GM12891 (cell line): ENCODE data around the gene TLNRD1.

Experiments
- DNase-seq: peaks from one replicate; pipeline ENCODE4 v3.0.0; 2011; ENCODE audit warnings: low spot score; ENCODE audit not compliant: insufficient read length
- FAIRE-seq: peaks from 2 replicates; lab custom pipeline; 2011; peaks lifted over from hg19 to GRCh38; lab: Jason Lieb, UNC
- PAX5 ChIP-seq: IDR thresholded peaks from 2 replicates; pipeline ENCODE4 v1.6.1; 2011; ENCODE audit warnings: low read length, moderate library complexity, mild to moderate bottlenecking; ENCODE audit not compliant: insufficient read depth, severe bottlenecking
- POLR2A ChIP-seq: IDR thresholded peaks from 2 replicates; pipeline ENCODE4 v1.6.1; 2011; ENCODE audit warnings: low read depth, low read length, control low read depth
- POLR2AphosphoS5 ChIP-seq: IDR thresholded peaks from 2 replicates; pipeline ENCODE4 v1.6.1; 2011; ENCODE audit warnings: low read depth, low read length, control low read depth
- POU2F2 ChIP-seq: IDR thresholded peaks from 2 replicates; pipeline ENCODE4 v1.6.1; 2011; ENCODE audit warnings: low read depth, mild to moderate bottlenecking, control low read depth, low read length, moderate library complexity
- SPI1 ChIP-seq: IDR thresholded peaks from 2 replicates; pipeline ENCODE4 v1.6.1; 2011; ENCODE audit warnings: low read depth, low read length, control low read depth
- TAF1 ChIP-seq: IDR thresholded peaks from 2 replicates; pipeline ENCODE4 v1.6.1; 2011; ENCODE audit warnings: low read depth, low read length, control low read depth

Gene TLNRD1

DNA sequence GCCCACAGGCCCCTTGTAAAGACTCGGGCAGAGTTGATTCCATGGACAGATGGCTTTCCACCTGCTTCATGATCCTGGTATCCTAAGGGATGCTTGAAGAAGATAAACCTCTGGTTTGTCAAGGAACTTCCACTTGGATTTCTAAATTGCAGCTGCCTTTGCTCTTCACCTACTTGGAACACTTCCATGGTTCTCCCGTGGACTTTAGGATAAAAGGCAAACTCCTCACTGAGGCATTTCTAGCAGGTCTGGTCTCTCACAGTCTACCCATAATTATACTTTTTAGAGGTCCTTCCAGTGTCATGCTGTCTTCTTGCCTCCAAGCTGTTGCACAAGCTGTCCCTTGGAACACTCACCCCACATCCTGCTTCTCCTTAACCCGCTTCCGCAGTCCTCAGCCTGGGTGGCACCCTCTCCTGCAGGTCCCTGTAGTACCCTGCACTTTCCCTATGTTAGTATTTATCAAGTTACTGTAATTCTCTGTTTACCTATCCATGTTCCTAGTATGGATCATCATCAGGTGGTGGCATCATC is 12.7 kb downstream of the TLNRD1 start:
- FAIRE-seq (no peak), DNase-seq (no peak)
- TF ChIP-seq TAF1, result no peak
- TF ChIP-seq SPI1, result no peak
- no peak for TF ChIP-seq PAX5
- TF ChIP-seq POLR2AphosphoS5, result no peak
- TF ChIP-seq POU2F2, result no peak
- TF ChIP-seq POLR2A, result no peak

DNA sequence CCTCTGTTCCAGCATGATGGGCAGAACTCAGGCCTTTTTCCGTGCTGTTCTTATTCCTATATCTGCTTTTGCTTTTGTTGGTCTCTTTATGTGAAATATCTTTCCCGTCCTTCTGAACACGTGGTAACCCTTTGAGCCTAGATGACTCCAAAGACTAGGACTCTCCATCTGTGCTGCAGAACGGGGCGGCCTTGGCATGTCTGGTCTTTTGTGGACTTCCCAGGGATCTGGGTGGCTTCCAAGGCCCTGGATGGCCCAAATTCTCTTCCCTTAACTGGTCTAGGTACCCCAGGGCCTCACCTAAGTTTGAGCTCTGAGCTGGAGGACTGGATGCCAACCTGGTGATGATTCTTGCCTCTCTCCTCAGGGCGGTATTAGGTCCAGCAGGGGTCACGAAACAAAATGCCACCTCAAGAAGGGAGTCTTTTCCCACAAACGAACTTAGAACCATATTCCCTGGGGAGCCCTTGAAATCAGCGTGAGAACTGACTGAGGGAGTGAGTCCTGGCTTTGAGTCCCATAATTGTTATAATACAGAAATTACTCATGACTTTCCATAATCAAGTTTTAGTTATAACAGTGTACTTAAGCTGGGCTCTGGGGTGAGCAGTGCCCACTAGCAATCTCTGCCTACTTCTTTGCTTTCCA is 13.8 kb downstream of the TLNRD1 start:
- TF ChIP-seq POU2F2 (no peak), TAF1 (no peak), SPI1 (no peak), POLR2A (no peak), PAX5 (no peak), POLR2AphosphoS5 (no peak)
- no peak for DNase-seq
- no peak for FAIRE-seq

DNA sequence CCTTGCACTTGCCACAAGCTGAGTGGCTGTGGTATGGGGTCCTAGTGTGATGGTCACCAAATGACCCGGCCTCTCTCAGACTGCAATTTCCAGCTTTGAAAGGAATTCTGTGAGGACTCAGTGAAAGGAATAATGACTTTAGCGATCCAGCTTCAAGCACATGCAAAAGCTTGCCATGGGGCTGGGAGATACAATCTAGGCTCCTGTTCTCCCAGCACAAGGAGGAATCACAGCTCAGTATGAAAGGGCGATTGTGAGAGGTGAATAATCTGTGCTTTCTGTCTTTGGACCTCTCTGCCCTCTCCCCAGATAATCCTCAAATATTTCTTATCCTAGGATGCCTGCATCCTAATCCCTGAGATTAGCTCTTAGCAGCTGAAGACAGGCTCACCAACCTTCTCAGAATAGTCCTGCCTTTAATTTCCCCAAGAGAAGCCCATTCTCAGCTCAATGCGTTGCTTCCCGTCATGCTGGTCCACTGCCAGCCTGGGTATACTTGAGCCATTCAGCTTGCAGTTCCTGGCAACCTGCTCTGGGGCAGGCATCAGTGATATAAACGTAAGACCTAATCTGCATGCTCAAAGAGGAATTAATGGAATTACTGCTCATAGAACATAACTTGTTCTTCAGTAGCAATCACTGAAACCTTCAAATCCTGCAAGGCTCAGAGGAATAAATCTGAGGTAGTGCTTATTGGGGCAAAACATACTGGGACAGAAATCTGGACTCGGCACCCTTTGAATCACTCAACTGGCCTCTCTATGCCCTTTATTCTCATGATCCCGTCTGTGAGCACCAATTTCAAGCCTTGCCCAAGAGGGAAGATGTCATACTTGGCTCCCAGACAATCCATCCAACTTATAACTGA is 15.1 kb downstream of the TLNRD1 start:
- TF ChIP-seq PAX5 (no peak), POLR2A (no peak), SPI1 (no peak), TAF1 (no peak), POU2F2 (no peak), POLR2AphosphoS5 (no peak)
- no peak for DNase-seq
- no peak for FAIRE-seq

DNA sequence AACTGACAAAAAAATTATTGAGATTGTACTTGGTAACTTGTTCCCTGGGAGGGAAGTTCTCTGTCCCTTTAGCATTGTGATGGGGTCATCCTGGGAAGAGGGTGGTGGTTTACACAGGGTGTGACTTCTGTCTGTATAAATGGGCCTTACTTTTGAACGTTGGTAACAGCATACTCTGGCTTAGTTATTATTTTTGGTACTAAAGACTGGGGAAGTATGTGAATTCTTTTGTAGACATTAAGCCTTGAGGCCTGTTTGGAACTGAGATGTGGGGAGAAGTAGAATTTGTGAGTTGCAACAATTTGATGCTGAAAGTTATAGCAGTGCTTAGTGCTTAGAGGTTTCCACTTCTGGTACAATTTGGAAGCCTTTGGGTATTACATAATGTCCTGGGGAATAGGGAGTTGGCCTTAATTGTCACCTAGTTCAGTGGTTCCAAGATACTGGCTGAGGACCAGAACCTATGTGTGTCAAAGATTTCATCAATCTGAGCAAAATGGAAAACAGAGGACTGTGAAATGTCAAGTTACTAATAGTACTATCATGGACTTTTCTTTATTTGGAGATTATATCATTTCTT is 15.9 kb downstream of the TLNRD1 start:
- FAIRE-seq (no peak), DNase-seq (no peak)
- TF ChIP-seq PAX5, result no peak
- no peak for TF ChIP-seq POU2F2
- TF ChIP-seq POLR2A, result no peak
- TF ChIP-seq POLR2AphosphoS5, result no peak
- TF ChIP-seq TAF1, result no peak
- no peak for TF ChIP-seq SPI1

DNA sequence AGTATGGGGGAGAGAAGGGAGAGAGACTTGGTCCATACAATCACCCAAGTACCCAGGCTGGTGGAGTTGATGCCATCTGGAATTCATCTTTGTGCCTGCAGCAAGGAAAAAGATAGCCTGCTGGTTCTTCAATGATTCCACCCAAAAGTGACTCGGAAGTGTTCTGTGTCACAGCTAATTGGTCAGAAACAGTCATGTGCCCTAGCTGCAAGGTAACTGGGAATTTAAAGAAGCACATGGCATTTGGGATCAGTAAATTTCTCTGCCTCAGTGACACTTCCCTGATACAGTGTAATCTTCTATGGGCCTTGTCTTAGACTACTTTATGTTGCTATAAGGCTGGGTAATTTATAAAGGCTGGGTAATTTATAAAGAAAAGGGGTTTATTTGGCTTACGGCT is 17.5 kb downstream of the TLNRD1 start:
- DNase-seq (no peak), FAIRE-seq (no peak)
- TF ChIP-seq POU2F2, result no peak
- TF ChIP-seq PAX5, result no peak
- no peak for TF ChIP-seq POLR2AphosphoS5
- no peak for TF ChIP-seq SPI1
- TF ChIP-seq POLR2A, result no peak
- no peak for TF ChIP-seq TAF1

- no peak for DNase-seq
- FAIRE-seq, result no peak
- TF ChIP-seq POLR2AphosphoS5 (no peak), TAF1 (no peak), PAX5 (no peak), POLR2A (no peak), SPI1 (no peak), POU2F2 (no peak)
Measured at GRCh38 chr15:81021321-81021720, 20.6 kb downstream of the TLNRD1 start.

DNA sequence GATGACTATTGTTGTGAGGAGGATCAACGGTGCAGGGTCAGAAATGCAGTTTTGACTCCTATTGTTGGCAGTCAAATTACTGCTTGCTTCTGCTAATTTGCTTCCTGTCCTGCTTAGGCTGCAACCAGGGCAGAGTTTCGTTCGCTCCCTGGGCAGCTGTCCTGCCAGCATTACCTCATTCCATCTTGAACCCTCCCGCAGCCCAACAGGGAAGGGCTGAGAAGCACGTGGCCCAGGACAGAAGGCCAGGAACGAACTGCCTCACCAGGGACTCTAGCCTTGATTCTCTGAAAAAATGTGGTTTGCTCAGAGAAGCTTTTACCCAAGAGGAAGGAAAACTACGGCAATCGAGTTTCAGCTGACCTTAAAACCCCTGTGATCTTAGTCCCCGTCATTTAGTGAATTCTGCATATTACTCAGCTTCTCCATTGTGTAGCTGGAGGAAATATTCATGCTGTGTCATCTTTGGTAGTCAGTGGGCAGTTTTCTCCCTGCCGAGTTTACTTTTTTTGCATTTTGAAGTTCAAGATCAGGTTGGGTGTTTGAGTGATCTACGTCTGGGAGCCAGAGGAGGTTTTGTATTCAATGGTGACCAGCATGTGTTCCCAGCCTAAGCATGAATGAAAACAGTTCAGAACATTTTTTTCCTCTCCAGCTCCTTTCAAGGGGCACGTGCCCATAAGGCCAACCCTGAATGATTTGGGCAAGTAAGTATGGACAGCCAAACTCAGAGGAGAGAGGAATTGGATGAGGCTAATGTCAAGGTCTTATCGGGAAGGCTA is 23.0 kb downstream of the TLNRD1 start:
- DNase-seq, result no peak
- FAIRE-seq, result peak; percentile 87

GRCh38 chr15:81024265-81024872 is 23.6 kb downstream of the TLNRD1 start:
- TF ChIP-seq PAX5 (no peak), POLR2A (no peak), POLR2AphosphoS5 (no peak), TAF1 (no peak), SPI1 (no peak), POU2F2 (no peak)
- peak; percentile 31 for FAIRE-seq
- DNase-seq, result no peak

More for the DNA sequence above, 23.0 kb downstream of the TLNRD1 start:
- TF ChIP-seq SPI1, result peak; percentile 68
- TF ChIP-seq TAF1, result peak; percentile 45; the same call in 1 of the 2 replicates
- peak; percentile 48 for TF ChIP-seq PAX5
- TF ChIP-seq POLR2A, result peak; percentile 42; the same call in 1 of the 2 replicates
- TF ChIP-seq POU2F2, result peak; percentile 84
- 0 out of 2 replicates have a peak, but pooled peaks have one; percentile 30 for TF ChIP-seq POLR2AphosphoS5
